HG03460 (cell line): ENCODE results near the gene SV2C.
"Not testable (repeated sequence)": the region's sequence is repeated elsewhere in the genome, so short reads cannot be mapped to it uniquely, and the experiment has no call there.

Experiments
- ATAC-seq: cut with Tn5 transposase; IDR thresholded peaks from one replicate; pipeline ENCODE4 v1.9.1; 2021; ENCODE audit not compliant: unreplicated experiment

The SV2C gene

GRCh38 chr5:76334574-76334973 lies 251.4 kb downstream of the SV2C start:
- no peak for ATAC-seq

- not testable (repeated sequence) for ATAC-seq
Observed at GRCh38 chr5:76335451-76335850, 252.3 kb downstream of the SV2C start.

DNA sequence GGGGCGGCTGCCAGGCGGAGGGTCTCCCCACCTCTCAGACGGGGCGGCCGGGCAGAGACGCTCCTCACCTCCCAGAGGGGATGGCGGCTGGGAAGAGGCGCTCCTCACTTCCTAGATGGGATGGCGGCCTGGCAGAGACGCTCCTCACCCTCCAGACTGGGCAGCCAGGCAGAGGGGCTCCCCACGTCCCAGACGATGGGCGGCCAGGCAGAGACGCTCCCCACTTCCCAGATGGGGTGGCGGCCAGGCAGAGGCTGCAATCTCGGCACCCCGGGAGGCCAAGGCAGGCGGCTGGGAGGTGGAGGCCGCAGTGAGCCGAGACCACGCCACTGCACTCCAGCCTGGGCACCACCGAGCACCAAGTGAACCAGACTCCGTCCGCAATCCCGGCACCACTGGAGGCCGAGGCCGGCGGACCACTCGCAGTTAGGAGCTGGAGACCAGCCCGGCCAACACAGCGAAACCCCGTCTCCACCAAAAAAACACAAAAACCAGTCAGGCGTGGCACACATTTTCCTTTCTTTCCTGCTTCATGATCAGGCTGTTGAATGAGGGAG lies 253.1 kb downstream of the SV2C start:
- ATAC-seq: not testable (repeated sequence)

DNA sequence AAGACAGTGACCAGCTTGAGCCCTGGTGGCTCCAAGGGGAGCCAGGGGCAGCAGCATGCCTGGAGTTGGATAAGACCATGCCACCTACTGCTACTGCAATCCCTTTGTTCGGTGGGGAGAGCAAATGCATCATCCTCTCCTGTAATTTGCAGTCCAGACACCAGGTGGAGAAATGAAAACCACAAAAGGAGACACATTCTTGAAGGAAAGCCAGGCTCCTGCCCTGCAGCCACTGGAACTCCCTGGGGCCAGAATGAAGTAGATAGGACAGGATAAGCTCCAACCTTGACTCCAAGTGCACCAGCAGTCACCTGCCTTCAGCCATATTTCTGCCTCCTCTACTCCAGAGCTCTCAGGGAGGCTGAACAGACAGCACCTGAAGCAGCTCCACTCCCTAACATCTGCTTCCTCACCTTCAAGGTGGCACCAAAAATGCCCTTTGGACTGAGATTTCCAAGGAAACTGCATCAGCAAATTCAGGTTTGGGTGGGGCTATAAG lies 254.8 kb downstream of the SV2C start:
- ATAC-seq: no peak

DNA sequence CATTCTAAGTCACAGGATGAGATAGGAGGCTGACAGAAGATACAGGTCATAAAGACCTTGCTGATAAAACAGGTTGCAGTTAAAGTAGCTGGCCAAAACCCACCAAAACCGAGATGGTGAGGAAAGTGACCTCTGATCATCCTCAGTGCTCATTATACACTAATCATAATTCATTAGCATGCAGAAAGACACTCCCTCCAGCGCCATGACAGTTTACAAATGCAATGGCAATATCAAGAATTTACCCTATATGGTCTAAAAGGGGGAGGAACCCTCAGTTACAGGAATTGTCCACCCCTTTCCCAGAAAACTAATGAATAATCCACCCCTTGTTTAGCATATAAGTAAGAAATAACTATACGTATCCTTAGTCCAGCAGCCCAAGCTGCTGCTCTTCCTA lies 256.7 kb downstream of the SV2C start:
- ATAC-seq: no peak

DNA sequence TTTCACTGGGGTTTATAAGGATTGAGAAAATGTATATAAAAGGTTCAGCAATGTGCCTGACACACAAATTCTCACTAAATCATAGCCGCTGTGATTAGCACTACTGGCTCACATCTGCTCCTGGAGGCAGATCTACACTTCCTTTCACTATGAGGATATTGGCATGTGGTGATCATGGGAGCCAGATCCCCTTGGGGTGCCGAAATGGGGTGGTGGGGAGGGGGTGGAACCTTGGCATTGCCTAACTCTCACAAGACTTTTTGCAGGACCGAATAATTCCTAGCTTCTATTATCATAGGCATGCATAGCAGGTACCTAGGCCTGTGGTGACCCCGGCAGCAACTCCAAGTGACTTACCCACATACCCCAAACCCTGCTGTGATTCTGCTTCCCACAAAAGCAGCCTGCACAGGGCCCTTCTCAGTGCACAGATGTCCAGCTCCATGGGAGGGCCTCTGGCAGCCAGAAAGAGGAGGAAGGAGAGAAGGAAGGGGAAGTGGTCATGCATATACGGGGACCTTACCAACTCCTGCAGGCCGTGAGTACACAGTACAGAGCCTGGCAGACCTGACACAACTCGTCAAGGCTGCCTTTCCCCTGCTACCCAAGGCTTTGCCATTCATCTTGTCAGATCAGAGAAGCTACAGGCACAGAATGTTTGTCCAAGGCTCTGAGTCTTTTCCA lies 258.6 kb downstream of the SV2C start:
- no peak for ATAC-seq

DNA sequence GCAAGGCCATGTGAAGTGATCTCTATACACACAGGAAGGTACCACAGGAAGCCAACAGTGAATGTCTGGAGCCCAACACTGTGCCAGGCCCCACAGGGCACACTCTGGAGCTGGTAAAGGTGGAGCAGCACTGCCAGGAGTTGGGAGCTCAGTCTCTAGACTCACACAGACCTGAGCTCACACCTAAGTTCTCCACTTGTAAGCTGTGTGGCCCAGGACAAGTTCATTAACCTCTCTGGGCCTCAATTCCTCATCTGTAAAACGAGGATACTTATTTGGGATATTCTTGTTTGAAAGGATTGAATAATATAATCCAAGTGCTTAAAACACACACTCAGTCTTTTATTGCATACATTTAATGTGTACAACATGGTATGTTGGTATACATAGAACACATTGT lies 259.3 kb downstream of the SV2C start:
- ATAC-seq: no peak

- no peak for ATAC-seq
Observed at GRCh38 chr5:76345582-76345981, 262.4 kb downstream of the SV2C start.

- peak; percentile 17 for ATAC-seq
Observed at GRCh38 chr5:76351176-76351575, 268.0 kb downstream of the SV2C start.

GRCh38 chr5:76351577-76351976 lies 268.4 kb downstream of the SV2C start:
- peak; percentile 100 for ATAC-seq

DNA sequence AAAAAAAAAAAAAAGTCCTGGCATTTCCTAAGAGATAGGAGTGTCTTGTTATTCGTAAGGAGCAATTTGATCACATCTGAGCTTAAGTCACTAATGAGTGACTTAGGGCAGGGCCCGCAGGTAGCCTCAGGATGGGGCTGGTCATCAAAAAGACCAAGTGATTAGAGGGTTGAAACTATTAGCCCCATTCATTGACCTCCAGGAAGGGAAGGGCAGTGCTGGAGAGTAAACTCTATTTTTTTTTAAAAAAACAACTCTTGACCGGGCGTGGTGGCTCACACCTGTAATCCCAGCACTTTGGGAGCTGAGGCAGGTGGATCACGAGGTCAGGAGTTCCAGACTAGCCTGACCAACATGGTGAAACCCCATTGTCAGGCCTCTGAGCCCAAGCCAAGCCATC lies 273.7 kb downstream of the SV2C start:
- no peak for ATAC-seq

- ATAC-seq: no peak
Observed at GRCh38 chr5:76363352-76364225, 280.4 kb downstream of the SV2C start.

- no peak for ATAC-seq
Observed at GRCh38 chr5:76364226-76364589, 281.0 kb downstream of the SV2C start.

- no peak for ATAC-seq
Observed at GRCh38 chr5:76365561-76365960, 282.4 kb downstream of the SV2C start.

- no peak for ATAC-seq
Observed at GRCh38 chr5:76366596-76366995, 283.4 kb downstream of the SV2C start.

DNA sequence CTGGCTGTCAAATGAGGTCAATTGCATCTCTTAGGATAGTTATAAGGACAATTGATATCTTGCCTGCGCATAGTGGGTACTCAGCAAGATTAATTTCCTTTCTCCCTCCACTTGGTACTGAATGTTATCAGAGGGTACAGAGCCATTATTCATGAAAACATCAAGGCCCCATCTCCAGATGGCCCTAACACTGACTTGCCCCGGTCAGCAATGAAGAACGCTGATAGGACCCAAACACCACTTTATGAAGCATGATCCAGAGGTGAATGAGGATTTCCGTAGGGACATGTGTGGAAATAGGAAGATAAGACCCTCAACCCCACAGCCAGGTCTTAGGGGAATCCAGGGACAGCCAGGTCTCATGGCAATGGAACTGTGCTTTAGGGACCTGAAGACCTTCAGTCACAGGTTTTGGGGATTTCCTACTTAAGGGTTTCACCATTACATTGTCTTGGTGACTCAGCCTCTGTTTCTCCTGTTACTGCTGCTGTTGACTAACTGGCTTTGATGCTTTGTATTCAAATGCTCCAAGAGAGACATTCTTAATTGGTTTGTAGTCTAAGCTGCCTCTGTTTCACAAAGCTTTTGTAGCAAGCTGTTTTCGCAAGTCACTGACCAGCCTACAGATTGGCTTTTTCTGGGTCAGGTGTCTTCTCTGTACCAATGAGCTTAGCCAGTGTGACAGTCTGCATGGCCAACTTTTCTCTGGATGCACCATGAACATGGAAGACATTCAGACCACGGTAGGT lies 284.6 kb downstream of the SV2C start:
- ATAC-seq: no peak

DNA sequence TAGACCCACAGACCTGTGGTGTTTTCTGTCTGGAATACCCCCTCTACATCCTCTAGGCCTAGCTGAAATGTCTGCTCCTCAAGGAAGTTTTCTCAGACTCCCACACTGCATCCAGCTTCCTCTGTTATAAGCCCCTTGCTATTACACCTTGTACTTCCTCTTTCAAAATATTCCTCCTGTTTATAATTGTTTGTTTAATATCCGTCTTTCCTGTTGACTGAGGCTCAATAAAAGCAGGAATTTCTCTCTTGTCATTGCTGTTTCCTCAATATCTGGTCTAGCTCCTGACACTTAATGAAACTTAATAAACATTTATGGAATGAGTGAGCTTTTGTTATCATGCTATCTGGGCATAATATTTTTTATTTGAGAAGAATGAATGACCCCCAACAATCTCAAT lies 285.8 kb downstream of the SV2C start:
- no peak for ATAC-seq

GRCh38 chr5:76369668-76370067 lies 286.5 kb downstream of the SV2C start:
- not testable (repeated sequence) for ATAC-seq

- ATAC-seq: no peak
Observed at GRCh38 chr5:76371960-76372322, 288.8 kb downstream of the SV2C start.

DNA sequence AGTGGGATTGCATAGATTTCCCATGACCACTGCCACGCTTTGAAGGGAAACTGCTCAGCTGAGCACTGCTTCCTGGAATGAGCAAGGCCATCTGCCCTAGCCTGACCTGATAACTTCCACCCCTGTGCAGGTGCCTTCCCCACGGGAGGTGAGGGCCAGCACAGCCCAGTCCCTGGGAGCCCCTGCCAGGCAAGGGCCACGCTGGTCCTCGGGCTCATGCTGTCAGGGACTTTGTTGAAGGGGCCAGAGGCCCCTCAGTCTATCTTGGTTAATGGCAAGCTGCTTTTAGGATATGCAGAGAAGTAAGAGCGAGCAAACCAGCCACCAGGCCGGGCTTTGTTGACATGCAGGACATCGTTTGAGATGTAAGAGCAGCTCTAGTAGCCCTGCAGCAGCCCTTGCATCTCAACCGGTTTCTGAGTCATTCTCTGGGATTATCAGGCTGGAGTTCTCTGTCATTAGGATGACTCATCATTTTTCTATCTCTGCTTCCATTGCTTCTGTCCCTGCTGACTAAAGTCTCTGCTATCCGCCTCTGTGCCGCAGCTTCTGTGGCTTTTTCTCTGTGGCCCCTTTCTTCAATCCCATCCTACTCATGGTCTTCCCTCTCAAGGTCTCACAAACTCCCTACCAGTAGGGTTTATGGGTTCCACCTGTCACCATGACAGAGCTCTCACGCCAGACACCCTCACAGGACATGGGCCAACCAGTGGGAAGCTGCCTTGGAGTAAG lies 289.3 kb downstream of the SV2C start:
- ATAC-seq: no peak
